Activated CD4-positive, alpha-beta T cell treated with anti-CD3 and anti-CD28 coated beads, Interleukin-2, amount 10 ng/mL, durations not matched to agents 24 days and 14 days (primary cell): ENCODE results near the gene ZFHX3. TPM values are rescaled to one million over a fixed set of nuclear protein-coding genes. Genes with fewer than 3 reads are reported as not detected.
A peak's percentile ranks its signal among the peaks of the same experiment; 100 is the strongest.

Experiments used
- DNase-seq: peaks from one replicate; pipeline ENCODE4 v3.0.0; 2022
- H3K27ac Mint-ChIP-seq: one replicate; pipeline ENCODE4 v1.8.0; 2022; ENCODE audit warnings: mild to moderate bottlenecking, mixed read lengths
- H3K27me3 Mint-ChIP-seq: one replicate; pipeline ENCODE4 v1.8.0; 2022; ENCODE audit warnings: mixed read lengths
- H3K36me3 Mint-ChIP-seq: one replicate; pipeline ENCODE4 v1.8.0; 2022; ENCODE audit warnings: low read depth, mild to moderate bottlenecking, mixed read lengths
- H3K4me1 Mint-ChIP-seq: one replicate; pipeline ENCODE4 v1.8.0; 2021; ENCODE audit warnings: mixed read lengths
- H3K4me3 Mint-ChIP-seq: one replicate; pipeline ENCODE4 v1.8.0; 2022; ENCODE audit warnings: mild to moderate bottlenecking, moderate library complexity, mixed read lengths
- H3K9me3 Mint-ChIP-seq: one replicate; pipeline ENCODE4 v1.8.0; 2021; ENCODE audit warnings: mixed read lengths
- intact Hi-C: fragments of 100-400 bp; cut with micrococcal nuclease; formaldehyde crosslinking; loops from one replicate; pipeline ENCODE4 v1.15.1; 2023
- total RNA-seq: library from RNA; stranded (reverse); gene quantifications from 2 replicates; pipeline ENCODE4 v1.2.3, GENCODE V29; 2022

Gene ZFHX3
- total RNA-seq, 1 donor from 2014 or later: 0.49 TPM

- no peak overlapping the region for H3K27ac Mint-ChIP-seq
- peaks cover 7% of the 10 kb centered on the region for H3K9me3 Mint-ChIP-seq
- intact Hi-C loops: no loop called here
- DNase-seq: no peak
- H3K4me1 Mint-ChIP-seq: no peaks in the 10 kb centered on the region
- peaks cover 4% of the 10 kb centered on the region for H3K27me3 Mint-ChIP-seq
- peaks cover 1% of the 10 kb centered on the region for H3K36me3 Mint-ChIP-seq
- no peak overlapping the region for H3K4me3 Mint-ChIP-seq
These were observed 153.4 kb downstream of the ZFHX3 start for GRCh38 chr16:72894293-72895151.

GRCh38 chr16:72891291-72892227, 156.4 kb downstream of the ZFHX3 start:
- H3K9me3 Mint-ChIP-seq: peaks cover 18% of the 10 kb centered on the region

GRCh38 chr16:72890587-72890986, 157.3 kb downstream of the ZFHX3 start:
- Mint-ChIP-seq H3K27me3 (no peaks in the 10 kb centered on the region), H3K9me3 (peaks cover 18% of the 10 kb centered on the region), H3K4me3 (no peak overlapping the region), H3K27ac (no peak overlapping the region), H3K36me3 (peaks cover 3% of the 10 kb centered on the region), H3K4me1 (peaks cover 2% of the 10 kb centered on the region)
- intact Hi-C loops: no loop called here
- DNase-seq: no peak

More at GRCh38 chr16:72891291-72892227, 156.4 kb downstream of the ZFHX3 start:
- no peak for DNase-seq
- H3K36me3 Mint-ChIP-seq: peaks cover 3% of the 10 kb centered on the region
- H3K27me3 Mint-ChIP-seq: peaks cover 2% of the 10 kb centered on the region
- H3K27ac Mint-ChIP-seq: no peak overlapping the region
- H3K4me1 Mint-ChIP-seq: peaks cover 2% of the 10 kb centered on the region
- no peak overlapping the region for H3K4me3 Mint-ChIP-seq
- intact Hi-C loops: no loop called here

- peaks cover 3% of the 10 kb centered on the region for H3K36me3 Mint-ChIP-seq
- H3K27ac Mint-ChIP-seq: no peak overlapping the region
- H3K4me1 Mint-ChIP-seq: peaks cover 2% of the 10 kb centered on the region
- H3K9me3 Mint-ChIP-seq: peaks cover 18% of the 10 kb centered on the region
- no peaks in the 10 kb centered on the region for H3K27me3 Mint-ChIP-seq
- no peak overlapping the region for H3K4me3 Mint-ChIP-seq
- intact Hi-C loops: no loop called here
- no peak for DNase-seq
These were observed 158.0 kb downstream of the ZFHX3 start for GRCh38 chr16:72889616-72890582.

GRCh38 chr16:72887537-72887936, 160.4 kb downstream of the ZFHX3 start:
- Mint-ChIP-seq H3K36me3 (peaks cover 3% of the 10 kb centered on the region), H3K4me1 (peaks cover 9% of the 10 kb centered on the region), H3K9me3 (peaks cover 18% of the 10 kb centered on the region), H3K27ac (no peak overlapping the region), H3K27me3 (no peaks in the 10 kb centered on the region), H3K4me3 (no peak overlapping the region)
- DNase-seq: no peak
- intact Hi-C loops: no loop called here

- no peak overlapping the region for H3K27ac Mint-ChIP-seq
- no peaks in the 10 kb centered on the region for H3K27me3 Mint-ChIP-seq
- no peak for DNase-seq
- H3K4me3 Mint-ChIP-seq: no peak overlapping the region
- H3K36me3 Mint-ChIP-seq: peaks cover 3% of the 10 kb centered on the region
- H3K4me1 Mint-ChIP-seq: peaks cover 9% of the 10 kb centered on the region
- intact Hi-C loops: no loop called here
- peaks cover 18% of the 10 kb centered on the region for H3K9me3 Mint-ChIP-seq
These were observed 161.5 kb downstream of the ZFHX3 start for GRCh38 chr16:72886346-72886974.

- H3K9me3 Mint-ChIP-seq: peaks cover 11% of the 10 kb centered on the region
- H3K36me3 Mint-ChIP-seq: peaks cover 2% of the 10 kb centered on the region
- peaks cover 9% of the 10 kb centered on the region for H3K4me1 Mint-ChIP-seq
- no peak for DNase-seq
- no peak overlapping the region for H3K27ac Mint-ChIP-seq
- no peak overlapping the region for H3K4me3 Mint-ChIP-seq
- H3K27me3 Mint-ChIP-seq: no peaks in the 10 kb centered on the region
- intact Hi-C loops: no loop called here
These were observed 163.4 kb downstream of the ZFHX3 start for GRCh38 chr16:72884573-72884972.

GRCh38 chr16:72884037-72884436, 163.9 kb downstream of the ZFHX3 start:
- intact Hi-C loops: no loop called here
- peaks cover 2% of the 10 kb centered on the region for H3K36me3 Mint-ChIP-seq
- DNase-seq: no peak
- no peak overlapping the region for H3K27ac Mint-ChIP-seq
- no peaks in the 10 kb centered on the region for H3K27me3 Mint-ChIP-seq
- peaks cover 11% of the 10 kb centered on the region for H3K9me3 Mint-ChIP-seq
- H3K4me3 Mint-ChIP-seq: no peak overlapping the region
- peaks cover 9% of the 10 kb centered on the region for H3K4me1 Mint-ChIP-seq

GRCh38 chr16:72879846-72880245, 168.1 kb downstream of the ZFHX3 start:
- no peak for DNase-seq
- H3K4me3 Mint-ChIP-seq: no peak overlapping the region
- peaks cover 31% of the 10 kb centered on the region for H3K4me1 Mint-ChIP-seq
- H3K27me3 Mint-ChIP-seq: no peaks in the 10 kb centered on the region
- intact Hi-C loops: no loop called here
- no peaks in the 10 kb centered on the region for H3K36me3 Mint-ChIP-seq
- no peaks in the 10 kb centered on the region for H3K9me3 Mint-ChIP-seq
- H3K27ac Mint-ChIP-seq: no peak overlapping the region

- H3K9me3 Mint-ChIP-seq: no peaks in the 10 kb centered on the region
- intact Hi-C loops: no loop called here
- H3K4me1 Mint-ChIP-seq: peaks cover 30% of the 10 kb centered on the region
- no peaks in the 10 kb centered on the region for H3K36me3 Mint-ChIP-seq
- H3K27ac Mint-ChIP-seq: no peak overlapping the region
- no peaks in the 10 kb centered on the region for H3K27me3 Mint-ChIP-seq
- DNase-seq: no peak
- no peak overlapping the region for H3K4me3 Mint-ChIP-seq
These were observed 169.3 kb downstream of the ZFHX3 start for GRCh38 chr16:72878301-72879269.

GRCh38 chr16:72877374-72878028, 170.4 kb downstream of the ZFHX3 start:
- peak overlapping the region; percentile 50 for H3K4me3 Mint-ChIP-seq
- no peaks in the 10 kb centered on the region for H3K9me3 Mint-ChIP-seq
- no peaks in the 10 kb centered on the region for H3K36me3 Mint-ChIP-seq
- no peak for DNase-seq
- no peaks in the 10 kb centered on the region for H3K27me3 Mint-ChIP-seq
- H3K4me1 Mint-ChIP-seq: peaks cover 23% of the 10 kb centered on the region
- peak overlapping the region; percentile 45 for H3K27ac Mint-ChIP-seq
- intact Hi-C loops: no loop called here

- intact Hi-C loops: no loop called here
- Mint-ChIP-seq H3K9me3 (no peaks in the 10 kb centered on the region), H3K36me3 (no peaks in the 10 kb centered on the region), H3K27ac (peak overlapping the region; percentile 45), H3K4me3 (peak overlapping the region; percentile 50), H3K27me3 (no peaks in the 10 kb centered on the region), H3K4me1 (peaks cover 23% of the 10 kb centered on the region)
- DNase-seq: no peak
These were observed 171.0 kb downstream of the ZFHX3 start for GRCh38 chr16:72876981-72877373.
